Measurements from ENCODE around the gene PLLP.

DNA sequence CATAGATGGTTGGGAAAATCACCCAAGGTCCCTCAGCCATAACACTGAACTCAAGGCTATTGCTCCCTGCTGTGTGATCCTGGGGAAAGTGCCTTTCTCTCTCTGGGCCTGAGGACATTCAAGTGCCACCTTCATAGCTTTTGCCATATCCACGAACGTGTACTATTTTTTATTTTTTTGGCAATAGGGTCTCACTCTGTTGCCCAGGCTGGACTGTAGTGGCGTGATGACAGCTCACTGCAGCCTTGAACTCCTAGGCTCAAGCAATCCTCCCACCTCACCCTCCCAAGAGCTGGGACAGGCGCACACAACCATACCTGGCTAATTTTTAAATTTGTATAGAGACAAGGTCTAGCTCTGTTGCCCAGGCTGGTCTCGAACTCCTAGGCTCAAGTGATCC, 10.6 kb downstream of the PLLP start:
- TF ChIP-seq CTCF (optimal IDR thresholded peaks at IDR 0.05 in 1 of 3, IDR thresholded peaks at IDR 0.05 in 1 of 3, conservative IDR thresholded peaks at IDR 0.05 in 1 of 3; ENCODE audit: extremely low read depth in 1 of 3, insufficient read depth in 2 of 3, low read length in 3 of 3) (no peak), EZH2 (IDR thresholded peaks at IDR 0.05; ENCODE audit: low read length) (no peak)
